Sigmoid colon (tissue), 7 donors: Measurements from ENCODE around the gene PKP1. TPM values are rescaled to one million over a fixed set of nuclear protein-coding genes. Genes with fewer than 3 reads are reported as not detected.
A peak's percentile ranks its signal among the peaks of the same experiment; 100 is the strongest.
"Not testable (repeated sequence)": the region's sequence is repeated elsewhere in the genome, so short reads cannot be mapped to it uniquely, and the experiment has no call there.

Source experiments
- DNase-seq: peaks from one replicate; pipeline ENCODE4 v3.0.0-alpha.2; 2019
- H3K27ac ChIP-seq, 4 donors: fragments of 200-600 bp; sonication (generic); one replicate each; pipeline ENCODE4 v1.5.1; 2016 to 2019; ENCODE audit warnings: mild to moderate bottlenecking in 1 of 4
- H3K27me3 ChIP-seq, 3 donors: fragments of 200-600 bp; sonication (generic); one replicate each; pipeline ENCODE4 v1.5.1; 2019; ENCODE audit warnings: mild to moderate bottlenecking in 1 of 3
- H3K36me3 ChIP-seq, 4 donors: fragments of 200-600 bp; sonication (generic); one replicate each; pipeline ENCODE4 v1.5.1; 2016 to 2019
- H3K4me1 ChIP-seq, 4 donors: fragments of 200-600 bp; sonication (generic); one replicate each; pipeline ENCODE4 v1.5.1; 2017 to 2019
- H3K4me3 ChIP-seq, 4 donors: fragments of 200-600 bp; sonication (generic); one replicate each; pipeline ENCODE4 v1.5.1; 2017 to 2019; ENCODE audit warnings: mild to moderate bottlenecking in 2 of 4, moderate library complexity in 1 of 4
- H3K9me3 ChIP-seq, 4 donors: fragments of 200-600 bp in 3 of 4; sonication (generic) in 3 of 4; one replicate each; pipeline versions ENCODE4 v1.5.1 to v1.6.1; 2013 to 2019
- EP300 ChIP-seq, 4 donors: sonication (generic); formaldehyde crosslinking; IDR thresholded peaks; one replicate each; pipeline ENCODE4 v1.6.1; 2017; ENCODE audit warnings: antibody characterized with exemption in 4 of 4
- POLR2A ChIP-seq, 2 donors: fragments of 450-650 bp; IDR thresholded peaks; one replicate each; pipeline ENCODE4 v1.6.1; 2016; ENCODE audit warnings: antibody characterized with exemption in 2 of 2, mild to moderate bottlenecking in 2 of 2, moderate library complexity in 2 of 2
- POLR2AphosphoS5 ChIP-seq, 4 donors: sonication (generic); formaldehyde crosslinking; IDR thresholded peaks; one replicate each; pipeline ENCODE4 v1.6.1; 2017; ENCODE audit warnings: antibody characterized with exemption in 4 of 4
- WGBS, 2 donors: extraction: QIAGEN DNeasy Blood & Tissue Kit; methylation state at CpG; one replicate each; pipeline ENCODE4 v1.1.7; 2013; 5-methylcytosine and 5-hydroxymethylcytosine counted together
- intact Hi-C: fragments of 100-400 bp; cut with DNase I; formaldehyde crosslinking; loops from one replicate; pipeline ENCODE4 v1.15.1; 2023
- polyA plus RNA-seq, 3 donors: library from polyadenylated mRNA; stranded (reverse); fragments of 200-250 nt; gene quantifications; one replicate each; pipeline ENCODE4 v1.2.3, GENCODE V29; 2013
- total RNA-seq, 4 donors: library from RNA; depleted of rRNA; stranded (reverse); fragments of >200 nt; gene quantifications; one replicate each; pipeline ENCODE4 v1.1.0, GENCODE V29; 2016
- TF ChIP-seq, protein P1 (sequence below), 4 experiments: fragments of 450-650 bp in 3 of 4; fragments of 200-600 bp in 1 of 4; IDR thresholded peaks; one replicate each; pipeline ENCODE4 v1.5.1; 2016 to 2019; ENCODE audit warnings: antibody characterized with exemption in 4 of 4, mild to moderate bottlenecking in 3 of 4, moderate library complexity in 2 of 4
- donor health status: healthy with polysubstance abuse.
- donor health status: Bipolar disorder and iron deficiency.
- donor health status: healthy.

Gene PKP1
- total RNA-seq (under 1 TPM in 2 of 4 donors, not detected in 2; under 0.01 to 0.16 TPM), polyA plus RNA-seq (under 1 TPM; under 0.01 to 0.60 (median 0.48) TPM)

GRCh38 chr1:201282931-201283829, at the start of gene PKP1:
Gene PKP1 (plus strand): TSS chr1:201283506. CDS start chr1:201283703, 197 bp downstream.
- Histone ChIP-seq H3K4me3 (peak within 1 kb of the TSS in 2 of 4 donors; percentile 17 to 26), H3K4me1 (peaks cover 0 to 12% (median 10%) of the 10 kb centered on the region in 4 donors), H3K36me3 (no peaks in the 10 kb centered on the region), H3K9me3 (no peaks in the 10 kb centered on the region), H3K27ac (no peak within 1 kb of the TSS), H3K27me3 (peaks cover 8 to 56% (median 21%) of the 10 kb centered on the region in 3 donors)
- 4 to 5% methylated on average over 55 of the region's 55 CpGs for WGBS, 2 donors
- intact Hi-C loops: no loop called here
- no peak for TF ChIP-seq POLR2AphosphoS5 (IDR thresholded peaks at IDR 0.05)
- TF ChIP-seq, protein P1, sequence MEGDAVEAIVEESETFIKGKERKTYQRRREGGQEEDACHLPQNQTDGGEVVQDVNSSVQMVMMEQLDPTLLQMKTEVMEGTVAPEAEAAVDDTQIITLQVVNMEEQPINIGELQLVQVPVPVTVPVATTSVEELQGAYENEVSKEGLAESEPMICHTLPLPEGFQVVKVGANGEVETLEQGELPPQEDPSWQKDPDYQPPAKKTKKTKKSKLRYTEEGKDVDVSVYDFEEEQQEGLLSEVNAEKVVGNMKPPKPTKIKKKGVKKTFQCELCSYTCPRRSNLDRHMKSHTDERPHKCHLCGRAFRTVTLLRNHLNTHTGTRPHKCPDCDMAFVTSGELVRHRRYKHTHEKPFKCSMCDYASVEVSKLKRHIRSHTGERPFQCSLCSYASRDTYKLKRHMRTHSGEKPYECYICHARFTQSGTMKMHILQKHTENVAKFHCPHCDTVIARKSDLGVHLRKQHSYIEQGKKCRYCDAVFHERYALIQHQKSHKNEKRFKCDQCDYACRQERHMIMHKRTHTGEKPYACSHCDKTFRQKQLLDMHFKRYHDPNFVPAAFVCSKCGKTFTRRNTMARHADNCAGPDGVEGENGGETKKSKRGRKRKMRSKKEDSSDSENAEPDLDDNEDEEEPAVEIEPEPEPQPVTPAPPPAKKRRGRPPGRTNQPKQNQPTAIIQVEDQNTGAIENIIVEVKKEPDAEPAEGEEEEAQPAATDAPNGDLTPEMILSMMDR (IDR thresholded peaks at IDR 0.05): no peak
- TF ChIP-seq POLR2A (IDR thresholded peaks at IDR 0.05): no peak
- no peak for TF ChIP-seq EP300 (IDR thresholded peaks at IDR 0.05)
- DNase-seq: peak; percentile 58

- H3K4me3 ChIP-seq, H3K27me3 ChIP-seq, H3K36me3 ChIP-seq, DNase-seq, H3K4me1 ChIP-seq, H3K9me3 ChIP-seq, H3K27ac ChIP-seq, intact Hi-C loops: not testable (repeated sequence)
- 60 to 73% methylated on average over 11 of the region's 11 CpGs for WGBS, 2 donors
Observed at GRCh38 chr1:201239646-201240045, 43.7 kb upstream of the PKP1 start.

DNA sequence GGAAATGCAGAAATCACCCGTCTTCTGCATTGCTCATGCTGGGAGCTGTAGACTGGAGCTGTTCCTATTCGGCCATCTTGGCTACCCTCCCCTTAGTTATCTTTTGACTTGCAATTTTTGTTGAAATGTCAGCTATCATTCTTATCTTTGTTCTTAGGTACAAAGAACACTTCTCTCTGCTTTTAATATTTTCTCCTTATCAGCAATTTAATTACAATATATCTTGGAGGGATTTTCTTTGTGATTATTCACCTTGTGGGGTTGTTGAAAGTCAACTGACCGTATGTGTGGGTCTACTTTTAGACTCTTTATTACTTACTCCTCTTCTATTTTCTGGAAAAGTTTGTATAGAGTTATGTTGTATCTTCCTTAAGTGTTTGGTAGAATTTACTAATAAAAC, 43.1 kb upstream of the PKP1 start:
- TF ChIP-seq POLR2A (IDR thresholded peaks at IDR 0.05): no peak
- TF ChIP-seq, protein P1 (IDR thresholded peaks at IDR 0.05): no peak
- no peak for TF ChIP-seq POLR2AphosphoS5 (IDR thresholded peaks at IDR 0.05)
- no peak for TF ChIP-seq EP300 (IDR thresholded peaks at IDR 0.05)
- H3K4me3 ChIP-seq: no peak overlapping the region
- intact Hi-C loops: no loop called here
- H3K9me3 ChIP-seq: no peaks in the 10 kb centered on the region
- no peak overlapping the region for H3K27ac ChIP-seq
- no peaks in the 10 kb centered on the region for H3K36me3 ChIP-seq
- H3K27me3 ChIP-seq: peaks cover 0 to 4% (median 0%) of the 10 kb centered on the region in 3 donors
- WGBS, 2 donors: 92 to 95% methylated on average over 3 of the region's 3 CpGs
- DNase-seq: no peak
- no peaks in the 10 kb centered on the region for H3K4me1 ChIP-seq

- 79 to 88% methylated on average over 2 of the region's 2 CpGs for WGBS, 2 donors
- Histone ChIP-seq H3K9me3 (no peaks in the 10 kb centered on the region), H3K27ac (no peak overlapping the region), H3K36me3 (no peaks in the 10 kb centered on the region), H3K4me1 (no peaks in the 10 kb centered on the region), H3K27me3 (peaks cover 0 to 4% (median 0%) of the 10 kb centered on the region in 3 donors), H3K4me3 (no peak overlapping the region)
- no peak for TF ChIP-seq EP300 (IDR thresholded peaks at IDR 0.05)
- TF ChIP-seq, protein P1 (IDR thresholded peaks at IDR 0.05): no peak
- TF ChIP-seq POLR2A (IDR thresholded peaks at IDR 0.05): no peak
- no peak for TF ChIP-seq POLR2AphosphoS5 (IDR thresholded peaks at IDR 0.05)
- no peak for DNase-seq
- intact Hi-C loops: no loop called here
Observed at GRCh38 chr1:201241736-201242135, 41.6 kb upstream of the PKP1 start.

- Histone ChIP-seq H3K36me3 (no peaks in the 10 kb centered on the region), H3K27ac (no peak overlapping the region), H3K27me3 (peaks cover 0 to 4% (median 0%) of the 10 kb centered on the region in 3 donors), H3K9me3 (no peaks in the 10 kb centered on the region), H3K4me1 (no peaks in the 10 kb centered on the region), H3K4me3 (no peak overlapping the region)
- WGBS, 2 donors: 4 to 53% methylated on average over 1 of the region's 1 CpG
- TF ChIP-seq, protein P1 (IDR thresholded peaks at IDR 0.05): no peak
- TF ChIP-seq POLR2AphosphoS5 (IDR thresholded peaks at IDR 0.05) (no peak), EP300 (IDR thresholded peaks at IDR 0.05) (no peak), POLR2A (IDR thresholded peaks at IDR 0.05) (no peak)
- no peak for DNase-seq
- intact Hi-C loops: no loop called here
Observed at GRCh38 chr1:201245082-201245481, 38.2 kb upstream of the PKP1 start.
